Measurements from ENCODE around the gene TBC1D2. TPM values are rescaled to one million over a fixed set of nuclear protein-coding genes. Genes with fewer than 3 reads are reported as not detected.

Gene TBC1D2
- total and polyA plus RNA-seq, 2 donors (not counting 3 experiments of a cell fraction or from before 2014, with no cell fraction given) = 3.4 to 4.5 TPM

DNA sequence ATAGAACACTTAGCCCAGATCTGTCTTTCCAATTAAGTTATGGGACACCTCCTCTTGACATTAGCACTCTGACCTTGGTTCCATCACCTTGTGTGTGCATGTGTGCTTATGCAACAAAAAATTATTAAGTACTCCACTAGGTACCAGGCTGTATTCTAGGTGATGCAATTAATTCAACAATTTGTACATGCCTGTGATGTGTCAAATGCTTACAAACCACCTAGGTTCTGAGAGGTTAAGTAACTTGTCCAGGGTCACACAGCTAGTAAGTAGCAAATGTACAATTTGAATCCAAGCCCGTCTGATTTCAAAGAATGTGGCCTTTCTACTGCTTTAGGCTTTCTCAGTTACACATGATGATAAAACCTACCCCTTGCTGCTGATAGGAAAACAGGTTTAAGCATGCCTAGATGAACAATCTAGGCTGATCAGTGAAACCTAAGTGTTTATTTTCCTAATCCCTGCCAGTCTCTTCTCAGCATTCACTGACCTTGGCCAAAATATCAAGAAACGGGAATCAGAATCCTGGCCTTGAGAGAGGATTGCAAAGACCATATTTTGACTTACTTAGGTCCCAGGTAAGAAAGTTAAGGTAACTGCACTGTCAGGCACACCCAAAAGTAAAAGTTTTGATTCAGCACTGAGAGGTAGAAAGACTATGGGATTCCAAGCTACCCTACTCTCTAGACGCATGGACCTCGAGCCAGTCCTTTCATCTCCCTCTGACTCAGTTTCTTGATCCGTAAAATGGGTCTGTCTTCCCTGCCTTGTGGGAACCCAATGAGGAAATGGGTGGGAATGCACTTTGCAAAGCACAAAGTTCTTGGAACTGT is 1.0 kb downstream of the TBC1D2 start:
- DNase-seq (ENCODE audit: low read depth, low spot score) = no peak
- TF ChIP-seq JUN (IDR thresholded peaks at IDR 0.05; ENCODE audit: borderline replicate concordance, insufficient read depth, insufficient read length, low read depth) (no peak), POLR2A (IDR thresholded peaks at IDR 0.05; ENCODE audit: low read depth, low read length) (no peak), FOS (IDR thresholded peaks at IDR 0.05; ENCODE audit: borderline replicate concordance, insufficient read depth, low read length) (no peak), GATA2 (IDR thresholded peaks at IDR 0.05; ENCODE audit: insufficient read depth, insufficient read length, low read depth, low read length) (no peak), EZH2 (IDR thresholded peaks at IDR 0.05; ENCODE audit: borderline replicate concordance, low read depth, low read length, severe bottlenecking) (no peak)
- TF ChIP-seq, protein P1, sequence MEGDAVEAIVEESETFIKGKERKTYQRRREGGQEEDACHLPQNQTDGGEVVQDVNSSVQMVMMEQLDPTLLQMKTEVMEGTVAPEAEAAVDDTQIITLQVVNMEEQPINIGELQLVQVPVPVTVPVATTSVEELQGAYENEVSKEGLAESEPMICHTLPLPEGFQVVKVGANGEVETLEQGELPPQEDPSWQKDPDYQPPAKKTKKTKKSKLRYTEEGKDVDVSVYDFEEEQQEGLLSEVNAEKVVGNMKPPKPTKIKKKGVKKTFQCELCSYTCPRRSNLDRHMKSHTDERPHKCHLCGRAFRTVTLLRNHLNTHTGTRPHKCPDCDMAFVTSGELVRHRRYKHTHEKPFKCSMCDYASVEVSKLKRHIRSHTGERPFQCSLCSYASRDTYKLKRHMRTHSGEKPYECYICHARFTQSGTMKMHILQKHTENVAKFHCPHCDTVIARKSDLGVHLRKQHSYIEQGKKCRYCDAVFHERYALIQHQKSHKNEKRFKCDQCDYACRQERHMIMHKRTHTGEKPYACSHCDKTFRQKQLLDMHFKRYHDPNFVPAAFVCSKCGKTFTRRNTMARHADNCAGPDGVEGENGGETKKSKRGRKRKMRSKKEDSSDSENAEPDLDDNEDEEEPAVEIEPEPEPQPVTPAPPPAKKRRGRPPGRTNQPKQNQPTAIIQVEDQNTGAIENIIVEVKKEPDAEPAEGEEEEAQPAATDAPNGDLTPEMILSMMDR (IDR thresholded peaks at IDR 0.05; ENCODE audit: extremely low read depth in 1 of 2, insufficient read depth in 1 of 2, low read depth in 1 of 2, low read length in 2 of 2) = no peak
- Histone ChIP-seq H3K27me3 (ENCODE audit: control insufficient read depth in 2 of 2, insufficient read depth in 2 of 2, low read length in 2 of 2) (no peaks in the 10 kb centered on the region), H3K27ac (ENCODE audit: insufficient read depth, low read depth, low read length) (no peak overlapping the region), H4K20me1 (replicated peaks; ENCODE audit: control insufficient read depth, extremely low read depth, insufficient read depth, low read length) (no peaks in the 10 kb centered on the region), H3K4me2 (ENCODE audit: insufficient read depth, low read length) (peak overlapping the region; percentile 80), H3K4me1 (ENCODE audit: control insufficient read depth, extremely low read depth, insufficient read depth, low read length) (peaks cover 22% of the 10 kb centered on the region), H3K9me1 (replicated peaks; ENCODE audit: control insufficient read depth, extremely low read depth, insufficient read depth, low read length) (no peaks in the 10 kb centered on the region), H3K9ac (replicated peaks; ENCODE audit: extremely low read depth, insufficient read depth, low read length) (peak overlapping the region; percentile 72), H3K4me3 (replicated peaks in 1 of 3; ENCODE audit: insufficient read depth in 1 of 3, low read depth in 1 of 3, low read length in 3 of 3) (peak overlapping the region; percentile 67 to 81 (median 80)), H3K36me3 (ENCODE audit: control insufficient read depth in 2 of 2, extremely low read depth in 1 of 2, insufficient read depth in 2 of 2, low read length in 2 of 2) (no peaks in the 10 kb centered on the region), H3K9me3 (replicated peaks; ENCODE audit: control insufficient read depth, insufficient read depth, low read length) (no peaks in the 10 kb centered on the region), H3K79me2 (ENCODE audit: control insufficient read depth, insufficient read depth, low read length) (peaks cover 19% of the 10 kb centered on the region), H2AFZ (ENCODE audit: low read depth, low read length) (peak overlapping the region; percentile 89)
- intact Hi-C loops (cut with micrococcal nuclease) = loop anchor here (1.0 to 2.0 kb wide), 2 partner anchors 180 to 331 kb away; no protein-coding TSS in a partner anchor
- POLR2A ChIA-PET = no interaction called here
- FAIRE-seq = no peak
- BruUV-seq (replicated peaks) = no TSS peak
- dilution Hi-C loops (cut with MboI; ENCODE audit: extremely low pct_ligation_motif_present, low sequenced_read_pairs) = no loop called here
- CTCF ChIA-PET = interaction anchor here (0.6 to 5.1 kb wide), 11 partner anchors 9 to 521 kb away, joined by 3 to 37 read pairs (median 5); partner anchors contain the start of gene TRMO

Data from endothelial cell of umbilical vein (primary cell).